GM19328 (cell line): ENCODE results near the gene MTPN.
A peak's percentile ranks its signal among the peaks of the same experiment; 100 is the strongest.

Experiments used
- ATAC-seq: cut with Tn5 transposase; IDR thresholded peaks from one replicate; pipeline ENCODE4 v1.9.1; 2021; ENCODE audit warnings: mild to moderate bottlenecking, moderate library complexity; ENCODE audit not compliant: unreplicated experiment

Gene MTPN

GRCh38 chr7:135977007-135977741 is at the start of gene MTPN:
Gene MTPN, minus strand, starts transcription at chr7:135977359. Its CDS starts 259 bp downstream, at chr7:135977100.
- ATAC-seq: peak; percentile 59

- ATAC-seq: no peak
Observed at GRCh38 chr7:136026209-136026608, 49.0 kb upstream of the MTPN start.

GRCh38 chr7:136023134-136023869 is 46.1 kb upstream of the MTPN start:
- no peak for ATAC-seq

- no peak for ATAC-seq
Observed at GRCh38 chr7:136020556-136020955, 43.4 kb upstream of the MTPN start.

- ATAC-seq: no peak
Observed at GRCh38 chr7:136018104-136018503, 40.9 kb upstream of the MTPN start.

GRCh38 chr7:136016649-136017395 is 39.7 kb upstream of the MTPN start:
- no peak for ATAC-seq

GRCh38 chr7:136015638-136016037 is 38.5 kb upstream of the MTPN start:
- no peak for ATAC-seq

- ATAC-seq: no peak
Observed at GRCh38 chr7:136014659-136015058, 37.5 kb upstream of the MTPN start.

GRCh38 chr7:136012238-136012637 is 35.1 kb upstream of the MTPN start:
- no peak for ATAC-seq

GRCh38 chr7:136009488-136010079 is 32.4 kb upstream of the MTPN start:
- no peak for ATAC-seq

GRCh38 chr7:136006208-136006607 is 29.0 kb upstream of the MTPN start:
- no peak for ATAC-seq

- ATAC-seq: no peak
Observed at GRCh38 chr7:136004083-136004482, 26.9 kb upstream of the MTPN start.

- ATAC-seq: no peak
Observed at GRCh38 chr7:136002802-136003201, 25.6 kb upstream of the MTPN start.

- no peak for ATAC-seq
Observed at GRCh38 chr7:136000288-136000913, 23.2 kb upstream of the MTPN start.

GRCh38 chr7:135998081-135998480 is 20.9 kb upstream of the MTPN start:
- ATAC-seq: no peak

- no peak for ATAC-seq
Observed at GRCh38 chr7:135995748-135996147, 18.6 kb upstream of the MTPN start.

- ATAC-seq: no peak
Observed at GRCh38 chr7:135994466-135995205, 17.5 kb upstream of the MTPN start.

- ATAC-seq: peak; percentile 52
Observed at GRCh38 chr7:135993950-135994349, 16.8 kb upstream of the MTPN start.

GRCh38 chr7:135991906-135992305 is 14.7 kb upstream of the MTPN start:
- no peak for ATAC-seq

- no peak for ATAC-seq
Observed at GRCh38 chr7:135991322-135991721, 14.2 kb upstream of the MTPN start.
